Ishikawa (cell line): ENCODE data around the gene CALML4.

Source experiments
- CREB1 ChIP-seq: IDR thresholded peaks from 2 replicates; pipeline ENCODE4 v1.6.1; 2012; ENCODE audit warnings: low read depth
- EP300 ChIP-seq: IDR thresholded peaks from 2 replicates; pipeline ENCODE4 v1.6.1; 2012; ENCODE audit warnings: borderline replicate concordance
- MAX ChIP-seq: IDR thresholded peaks from 2 replicates; pipeline ENCODE4 v1.6.1; 2012
- NFIC ChIP-seq: IDR thresholded peaks from 2 replicates; pipeline ENCODE4 v1.6.1; 2012
- RAD21 ChIP-seq: IDR thresholded peaks from 2 replicates; pipeline ENCODE4 v1.6.1; 2012; ENCODE audit warnings: low read depth
- TAF1 ChIP-seq: IDR thresholded peaks from 2 replicates; pipeline ENCODE4 v1.6.1; 2012; ENCODE audit warnings: low read depth, mild to moderate bottlenecking
- YY1 ChIP-seq: IDR thresholded peaks from 2 replicates; pipeline ENCODE4 v1.6.1; 2012; ENCODE audit warnings: low read depth
- TF ChIP-seq, protein P1 (sequence below): IDR thresholded peaks from 2 replicates; pipeline ENCODE4 v1.6.1; 2012; ENCODE audit warnings: low read depth, mild to moderate bottlenecking

DNA sequence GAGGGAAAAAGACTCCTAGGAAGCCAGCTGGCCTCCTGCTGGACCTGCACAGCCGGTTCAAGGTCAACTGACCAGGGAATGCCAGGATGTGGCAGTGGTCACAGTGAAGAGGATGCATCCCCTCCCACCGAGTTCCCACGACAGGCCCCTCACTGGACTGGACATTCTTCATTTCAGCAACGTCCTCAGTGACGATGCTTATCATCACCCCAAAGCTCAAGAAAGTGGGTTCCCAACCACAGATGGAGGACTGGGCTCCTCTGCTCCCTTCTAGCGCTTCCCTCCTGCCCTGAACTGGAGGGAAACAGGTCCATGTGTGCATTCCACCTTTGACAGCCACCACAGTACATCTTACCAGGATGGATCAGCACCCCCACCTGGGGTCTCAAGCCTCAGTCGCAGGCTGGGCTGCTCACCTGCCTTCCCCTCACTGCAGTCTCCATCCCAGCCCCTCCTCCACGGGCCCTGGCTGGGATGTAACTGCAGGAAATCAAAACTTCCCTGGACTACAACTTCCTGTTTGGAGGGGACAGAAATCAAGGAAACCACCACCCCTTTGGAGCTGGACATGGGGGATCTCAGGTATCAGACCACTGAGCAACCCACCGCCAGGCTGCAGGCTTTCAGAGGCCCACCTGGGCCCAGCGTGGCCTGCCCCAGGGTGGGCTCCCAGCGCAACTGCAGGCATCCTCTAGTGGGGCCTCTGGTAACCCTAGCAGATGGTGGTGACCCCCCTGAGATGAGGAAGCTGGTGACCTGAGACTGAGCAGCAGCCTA, 7.3 kb downstream of the CALML4 start:
- TF ChIP-seq RAD21 (no peak), TAF1 (no peak), EP300 (no peak), NFIC (no peak), MAX (no peak), CREB1 (no peak), YY1 (no peak)
- TF ChIP-seq, protein P1, sequence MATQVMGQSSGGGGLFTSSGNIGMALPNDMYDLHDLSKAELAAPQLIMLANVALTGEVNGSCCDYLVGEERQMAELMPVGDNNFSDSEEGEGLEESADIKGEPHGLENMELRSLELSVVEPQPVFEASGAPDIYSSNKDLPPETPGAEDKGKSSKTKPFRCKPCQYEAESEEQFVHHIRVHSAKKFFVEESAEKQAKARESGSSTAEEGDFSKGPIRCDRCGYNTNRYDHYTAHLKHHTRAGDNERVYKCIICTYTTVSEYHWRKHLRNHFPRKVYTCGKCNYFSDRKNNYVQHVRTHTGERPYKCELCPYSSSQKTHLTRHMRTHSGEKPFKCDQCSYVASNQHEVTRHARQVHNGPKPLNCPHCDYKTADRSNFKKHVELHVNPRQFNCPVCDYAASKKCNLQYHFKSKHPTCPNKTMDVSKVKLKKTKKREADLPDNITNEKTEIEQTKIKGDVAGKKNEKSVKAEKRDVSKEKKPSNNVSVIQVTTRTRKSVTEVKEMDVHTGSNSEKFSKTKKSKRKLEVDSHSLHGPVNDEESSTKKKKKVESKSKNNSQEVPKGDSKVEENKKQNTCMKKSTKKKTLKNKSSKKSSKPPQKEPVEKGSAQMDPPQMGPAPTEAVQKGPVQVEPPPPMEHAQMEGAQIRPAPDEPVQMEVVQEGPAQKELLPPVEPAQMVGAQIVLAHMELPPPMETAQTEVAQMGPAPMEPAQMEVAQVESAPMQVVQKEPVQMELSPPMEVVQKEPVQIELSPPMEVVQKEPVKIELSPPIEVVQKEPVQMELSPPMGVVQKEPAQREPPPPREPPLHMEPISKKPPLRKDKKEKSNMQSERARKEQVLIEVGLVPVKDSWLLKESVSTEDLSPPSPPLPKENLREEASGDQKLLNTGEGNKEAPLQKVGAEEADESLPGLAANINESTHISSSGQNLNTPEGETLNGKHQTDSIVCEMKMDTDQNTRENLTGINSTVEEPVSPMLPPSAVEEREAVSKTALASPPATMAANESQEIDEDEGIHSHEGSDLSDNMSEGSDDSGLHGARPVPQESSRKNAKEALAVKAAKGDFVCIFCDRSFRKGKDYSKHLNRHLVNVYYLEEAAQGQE = no peak
